ENCODE results near the gene SRCIN1. TPM values are rescaled to one million over a fixed set of nuclear protein-coding genes. Genes with fewer than 3 reads are reported as not detected.

The SRCIN1 gene
- total RNA-seq, 1 experiment from 2014 or later = 16.7 TPM

DNA sequence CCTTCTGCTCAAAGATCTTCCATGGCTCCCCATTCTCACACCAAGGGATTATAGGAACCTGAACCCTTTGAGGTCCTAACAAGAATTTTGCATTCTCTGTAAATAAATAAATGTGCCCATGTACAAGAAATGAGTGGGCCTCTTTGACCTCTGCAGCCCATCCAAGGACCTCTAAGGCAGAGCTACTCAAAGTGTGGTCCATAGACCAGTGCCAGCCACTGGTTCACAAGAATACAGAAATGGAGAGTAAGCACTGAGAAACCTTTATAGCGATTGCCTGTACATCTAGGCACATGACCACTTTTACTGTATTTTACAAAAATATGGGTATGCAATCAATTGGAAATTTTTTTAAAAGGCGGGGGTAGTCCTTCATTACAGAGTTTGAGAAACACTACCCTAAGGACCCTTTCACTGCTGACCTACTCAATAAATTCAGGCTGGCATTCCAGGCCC, 7.8 kb upstream of the SRCIN1 start:
- Histone ChIP-seq H3K9me3 (ENCODE audit: insufficient read depth, low read depth) (no peaks in the 10 kb centered on the region), H3F3A (ENCODE audit: insufficient read depth, low read depth) (no peaks in the 10 kb centered on the region), H3K27me3 (ENCODE audit: insufficient read depth, low read depth) (no peaks in the 10 kb centered on the region), H4K20me1 (ENCODE audit: insufficient read depth) (no peaks in the 10 kb centered on the region), H3K4me3 (no peak overlapping the region), H3K4me1 (replicated peaks; ENCODE audit: insufficient read depth) (peaks cover 14% of the 10 kb centered on the region), H3K36me3 (ENCODE audit: low read depth) (no peaks in the 10 kb centered on the region), H3K9me2 (ENCODE audit: insufficient read depth) (no peaks in the 10 kb centered on the region), H3K79me2 (ENCODE audit: low read depth) (no peaks in the 10 kb centered on the region), H3K27ac (no peak overlapping the region), H3K4me2 (no peak overlapping the region), H2AFZ (no peak overlapping the region)
- BruUV-seq (replicated peaks) = no TSS peak
- POLR2A ChIA-PET (ENCODE audit: unreplicated experiment) = no interaction called here
- intact Hi-C loops (cut with micrococcal nuclease; ENCODE audit: unreplicated experiment) = no loop called here
- TF ChIP-seq EZH2 (IDR thresholded peaks at IDR 0.05; ENCODE audit: low read depth) = no peak
- TF ChIP-seq, protein P1, sequence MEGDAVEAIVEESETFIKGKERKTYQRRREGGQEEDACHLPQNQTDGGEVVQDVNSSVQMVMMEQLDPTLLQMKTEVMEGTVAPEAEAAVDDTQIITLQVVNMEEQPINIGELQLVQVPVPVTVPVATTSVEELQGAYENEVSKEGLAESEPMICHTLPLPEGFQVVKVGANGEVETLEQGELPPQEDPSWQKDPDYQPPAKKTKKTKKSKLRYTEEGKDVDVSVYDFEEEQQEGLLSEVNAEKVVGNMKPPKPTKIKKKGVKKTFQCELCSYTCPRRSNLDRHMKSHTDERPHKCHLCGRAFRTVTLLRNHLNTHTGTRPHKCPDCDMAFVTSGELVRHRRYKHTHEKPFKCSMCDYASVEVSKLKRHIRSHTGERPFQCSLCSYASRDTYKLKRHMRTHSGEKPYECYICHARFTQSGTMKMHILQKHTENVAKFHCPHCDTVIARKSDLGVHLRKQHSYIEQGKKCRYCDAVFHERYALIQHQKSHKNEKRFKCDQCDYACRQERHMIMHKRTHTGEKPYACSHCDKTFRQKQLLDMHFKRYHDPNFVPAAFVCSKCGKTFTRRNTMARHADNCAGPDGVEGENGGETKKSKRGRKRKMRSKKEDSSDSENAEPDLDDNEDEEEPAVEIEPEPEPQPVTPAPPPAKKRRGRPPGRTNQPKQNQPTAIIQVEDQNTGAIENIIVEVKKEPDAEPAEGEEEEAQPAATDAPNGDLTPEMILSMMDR (conservative IDR thresholded peaks at IDR 0.05) = no peak
- no peak for DNase-seq
- CTCF ChIA-PET = no interaction called here

DNA sequence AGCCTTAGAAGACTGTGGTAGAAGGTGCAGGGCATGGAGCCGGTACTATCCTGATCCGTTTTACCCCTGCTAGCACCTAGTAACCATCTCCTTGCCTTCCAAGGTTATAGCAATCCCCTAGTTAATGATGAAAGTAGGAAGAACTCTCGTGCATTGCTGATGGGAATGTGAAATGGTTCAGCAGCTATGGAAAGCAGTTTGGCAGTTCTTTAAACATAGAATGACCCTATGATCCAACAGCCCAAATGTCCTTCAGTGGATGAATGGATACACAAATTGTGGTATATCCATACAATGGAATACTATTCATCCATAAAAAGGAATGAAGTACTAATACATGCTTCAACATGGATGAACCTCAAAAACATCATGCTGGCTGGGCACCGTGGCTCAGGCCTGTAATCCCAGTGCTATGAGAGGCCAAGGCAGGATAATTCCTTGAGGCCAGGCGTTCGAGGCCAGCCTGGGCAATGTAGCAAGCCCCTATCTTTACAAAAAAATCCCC, 6.2 kb upstream of the SRCIN1 start:
- H4K20me1 ChIP-seq (ENCODE audit: insufficient read depth) = no peaks in the 10 kb centered on the region
- no peak for DNase-seq
- TF ChIP-seq EZH2 (IDR thresholded peaks at IDR 0.05; ENCODE audit: low read depth) = no peak
- TF ChIP-seq, protein P1 (conservative IDR thresholded peaks at IDR 0.05) = no peak
- peaks cover 28% of the 10 kb centered on the region for H3K4me1 ChIP-seq (replicated peaks; ENCODE audit: insufficient read depth)
- no peaks in the 10 kb centered on the region for H3K9me2 ChIP-seq (ENCODE audit: insufficient read depth)
- no peaks in the 10 kb centered on the region for H3K36me3 ChIP-seq (ENCODE audit: low read depth)
- no peak overlapping the region for H3K4me2 ChIP-seq
- BruUV-seq (replicated peaks) = no TSS peak
- H3K4me3 ChIP-seq = no peak overlapping the region
- intact Hi-C loops (cut with micrococcal nuclease; ENCODE audit: unreplicated experiment) = no loop called here
- POLR2A ChIA-PET (ENCODE audit: unreplicated experiment) = no interaction called here
- no peaks in the 10 kb centered on the region for H3K27me3 ChIP-seq (ENCODE audit: insufficient read depth, low read depth)
- H2AFZ ChIP-seq = no peak overlapping the region
- CTCF ChIA-PET = no interaction called here
- H3F3A ChIP-seq (ENCODE audit: insufficient read depth, low read depth) = peaks cover 13% of the 10 kb centered on the region; the same call in 1 of the 2 replicates
- no peak overlapping the region for H3K27ac ChIP-seq
- H3K79me2 ChIP-seq (ENCODE audit: low read depth) = no peaks in the 10 kb centered on the region
- no peaks in the 10 kb centered on the region for H3K9me3 ChIP-seq (ENCODE audit: insufficient read depth, low read depth)

DNA sequence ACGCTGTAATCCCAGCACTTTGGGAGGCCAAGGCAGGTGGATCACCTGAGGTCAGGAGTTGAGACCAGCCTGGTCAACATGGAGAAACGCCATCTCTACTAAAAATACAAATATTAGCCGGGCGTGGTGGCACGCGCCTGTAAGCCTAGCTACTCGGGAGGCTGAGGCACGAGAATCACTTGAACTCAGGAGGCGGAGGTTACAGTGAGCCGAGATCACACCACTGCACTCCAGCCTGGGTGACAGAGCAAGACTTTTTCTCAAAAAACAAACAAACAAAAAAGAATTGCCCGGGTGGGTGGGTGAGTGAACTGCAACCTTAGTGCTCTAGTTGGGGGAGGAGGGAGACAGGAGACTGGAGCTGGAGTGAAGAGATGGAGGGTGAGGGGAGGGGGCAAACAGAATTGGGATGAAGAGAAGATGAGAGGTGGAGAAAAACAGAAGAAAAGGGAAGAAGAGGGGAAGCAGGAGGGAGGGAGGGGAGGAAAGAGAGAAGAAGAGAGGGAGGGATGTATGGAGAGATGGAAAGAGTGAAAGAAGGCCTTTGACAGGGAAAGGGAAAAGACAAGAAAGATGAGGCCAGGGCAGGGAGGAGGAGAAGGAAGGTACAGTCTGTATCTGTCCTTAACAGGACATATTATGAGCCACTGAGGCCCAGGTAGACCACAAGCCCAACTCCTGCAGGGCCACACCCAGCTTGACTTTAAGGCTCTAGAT, 5.5 kb upstream of the SRCIN1 start:
- Histone ChIP-seq H2AFZ (no peak overlapping the region), H3K36me3 (ENCODE audit: low read depth) (no peaks in the 10 kb centered on the region), H3K27me3 (ENCODE audit: insufficient read depth, low read depth) (no peaks in the 10 kb centered on the region), H3K79me2 (ENCODE audit: low read depth) (no peaks in the 10 kb centered on the region), H4K20me1 (ENCODE audit: insufficient read depth) (no peaks in the 10 kb centered on the region), H3K27ac (no peak overlapping the region), H3K9me2 (ENCODE audit: insufficient read depth) (no peaks in the 10 kb centered on the region), H3F3A (ENCODE audit: insufficient read depth, low read depth) (peaks cover 17% of the 10 kb centered on the region; the same call in 1 of the 2 replicates), H3K9me3 (ENCODE audit: insufficient read depth, low read depth) (no peaks in the 10 kb centered on the region), H3K4me3 (no peak overlapping the region), H3K4me2 (no peak overlapping the region), H3K4me1 (replicated peaks; ENCODE audit: insufficient read depth) (peaks cover 32% of the 10 kb centered on the region)
- ChIA-PET POLR2A (ENCODE audit: unreplicated experiment) (no interaction called here), CTCF (no interaction called here)
- no peak for TF ChIP-seq EZH2 (IDR thresholded peaks at IDR 0.05; ENCODE audit: low read depth)
- TF ChIP-seq, protein P1 (conservative IDR thresholded peaks at IDR 0.05) = no peak
- intact Hi-C loops (cut with micrococcal nuclease; ENCODE audit: unreplicated experiment) = no loop called here
- DNase-seq = no peak
- no TSS peak for BruUV-seq (replicated peaks)

All from PC-9 (cell line).